Naive thymus-derived CD8-positive, alpha-beta T cell (primary cell): ENCODE measurements around the gene ZNF710. TPM values are rescaled to one million over a fixed set of nuclear protein-coding genes. Genes with fewer than 3 reads are reported as not detected.
A peak's percentile ranks its signal among the peaks of the same experiment; 100 is the strongest.
"Not testable (repeated sequence)": the region's sequence is repeated elsewhere in the genome, so short reads cannot be mapped to it uniquely, and the experiment has no call there.

Experiments used
- ATAC-seq, 2 donors: fragments of 150-1000 bp; cut with Tn5 transposase in 1 of 2; sonication (Bioruptor Pico), chemical (Tn5 transposase) in 1 of 2; 1 replicate in 1 of 2; 2 replicates in 1 of 2; pipeline ENCODE4 v1.10.0; 2021; ENCODE audit warnings: mild to moderate bottlenecking in 2 of 2, moderate library complexity in 2 of 2
- POLR2A ChIA-PET: fragments of 350-600 bp; sonication (Branson Sonifier 250); formaldehyde crosslinking; loops from one replicate; lab custom pipeline; 2021; ENCODE audit warnings: antibody characterized with exemption; lab: Charles Lee
- DNase-seq, 10 donors: peaks; one replicate each; pipeline versions ENCODE4 v3.0.0 to v3.0.0-alpha.2; 2020 to 2022
- H3K27ac Mint-ChIP-seq, 10 donors: one replicate each; pipeline ENCODE4 v1.8.0; 2020 to 2022; ENCODE audit warnings: mild to moderate bottlenecking in 10 of 10, mixed read lengths in 10 of 10, moderate library complexity in 4 of 10, inconsistent platforms in 1 of 10
- H3K27me3 Mint-ChIP-seq, 5 donors: one replicate each; pipeline ENCODE4 v1.8.0; 2021 to 2022; ENCODE audit warnings: mixed read lengths in 5 of 5
- H3K36me3 Mint-ChIP-seq, 3 donors: one replicate each; pipeline ENCODE4 v1.8.0; 2020 to 2022; ENCODE audit warnings: mixed read lengths in 3 of 3, mild to moderate bottlenecking in 2 of 3, inconsistent platforms in 1 of 3
- H3K4me1 Mint-ChIP-seq, 4 donors: one replicate each; pipeline ENCODE4 v1.8.0; 2021 to 2022; ENCODE audit warnings: mixed read lengths in 4 of 4
- H3K4me3 Mint-ChIP-seq, 10 donors: one replicate each; pipeline ENCODE4 v1.8.0; 2020 to 2022; ENCODE audit warnings: mild to moderate bottlenecking in 10 of 10, mixed read lengths in 10 of 10, moderate library complexity in 6 of 10, inconsistent platforms in 1 of 10
- H3K9me3 Mint-ChIP-seq, 9 donors: one replicate each; pipeline ENCODE4 v1.8.0; 2020 to 2022; ENCODE audit warnings: mixed read lengths in 9 of 9, mild to moderate bottlenecking in 3 of 9, inconsistent platforms in 1 of 9, moderate library complexity in 1 of 9
- polyA plus RNA-seq, 3 donors: library from polyadenylated mRNA; unstranded; fragments of 300-500 nt; fragmentation: Illumina TruSeq; gene quantifications; one replicate each; pipeline ENCODE4 v1.2.3, GENCODE V29; 2021
- total RNA-seq, 8 experiments: library from RNA in 2 of 8; stranded (reverse) in 2 of 8; gene quantifications; one replicate each; pipeline ENCODE4 v1.2.3 and lab custom pipeline; 2021 to 2026

Gene ZNF710, protein sequence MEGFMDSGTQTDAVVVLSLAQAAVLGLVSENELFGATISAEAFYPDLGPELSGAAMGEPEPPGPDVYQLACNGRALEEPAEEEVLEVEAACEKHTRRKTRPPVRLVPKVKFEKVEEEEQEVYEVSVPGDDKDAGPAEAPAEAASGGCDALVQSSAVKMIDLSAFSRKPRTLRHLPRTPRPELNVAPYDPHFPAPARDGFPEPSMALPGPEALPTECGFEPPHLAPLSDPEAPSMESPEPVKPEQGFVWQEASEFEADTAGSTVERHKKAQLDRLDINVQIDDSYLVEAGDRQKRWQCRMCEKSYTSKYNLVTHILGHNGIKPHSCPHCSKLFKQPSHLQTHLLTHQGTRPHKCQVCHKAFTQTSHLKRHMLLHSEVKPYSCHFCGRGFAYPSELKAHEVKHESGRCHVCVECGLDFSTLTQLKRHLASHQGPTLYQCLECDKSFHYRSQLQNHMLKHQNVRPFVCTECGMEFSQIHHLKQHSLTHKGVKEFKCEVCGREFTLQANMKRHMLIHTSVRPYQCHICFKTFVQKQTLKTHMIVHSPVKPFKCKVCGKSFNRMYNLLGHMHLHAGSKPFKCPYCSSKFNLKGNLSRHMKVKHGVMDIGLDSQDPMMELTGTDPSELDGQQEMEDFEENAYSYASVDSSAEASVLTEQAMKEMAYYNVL
- total RNA-seq (10 to 100 TPM; 13.8 to 14.5 TPM), polyA plus RNA-seq (1 to 10 TPM in 1 of 3 donors, under 1 TPM in 2; 0.23 to 1.8 (median 0.47) TPM), total RNA-seq (lab: John Stamatoyannopoulos, UW) (6.7 to 12.2 (median 10.6) reads per million in 6 experiments)

DNA sequence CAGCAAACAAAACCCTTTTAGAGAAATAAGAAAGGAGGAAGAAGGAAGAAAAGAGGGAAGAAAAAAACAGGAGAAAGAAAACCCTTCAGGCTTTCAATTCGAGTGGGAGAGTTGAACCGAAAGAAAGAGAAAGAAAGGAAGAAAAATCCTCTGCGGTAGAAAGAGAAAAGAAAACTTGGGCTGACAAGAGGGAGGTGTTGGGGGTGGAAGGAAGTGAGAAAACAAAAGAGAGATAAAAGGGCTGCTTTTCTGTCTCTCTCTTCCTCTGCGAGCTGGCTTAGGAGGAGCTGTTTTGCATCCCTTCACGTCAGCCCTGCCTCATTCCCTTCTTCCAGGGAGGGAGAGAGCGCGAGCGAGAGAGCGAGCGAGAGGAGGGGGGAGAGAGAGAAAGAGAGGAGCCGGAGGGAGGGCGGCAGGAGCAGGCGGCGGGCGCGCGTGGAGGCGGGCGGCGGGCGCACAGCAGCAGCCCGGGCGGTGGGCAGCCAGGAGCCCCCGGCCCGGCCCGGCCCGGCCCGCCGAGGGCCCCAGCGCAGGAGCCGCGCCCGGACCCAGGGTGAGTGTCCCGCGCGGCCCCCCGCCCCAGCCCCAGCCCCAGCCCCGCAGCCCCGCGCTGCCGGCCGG lies at the start of gene ZNF710:
ZNF710 (plus strand) TSS at position 263 of the 621 bp plus-strand sequence. CDS start 65,814 bp downstream, outside the sequence.
- peaks cover 0 to 5% (median 0%) of the 10 kb centered on the region in 3 donors for H3K36me3 Mint-ChIP-seq
- H3K27ac Mint-ChIP-seq, result peak within 1 kb of the TSS; percentile 93 to 99 (median 97)
- ATAC-seq (peak; percentile 51 to 59), DNase-seq (peak in 7 of 10 donors; percentile 11 to 53 (median 33))
- H3K27me3 Mint-ChIP-seq, result peaks cover 0 to 2% (median 0%) of the 10 kb centered on the region in 5 donors
- H3K4me1 Mint-ChIP-seq, result peaks cover 20 to 50% (median 43%) of the 10 kb centered on the region in 4 donors
- H3K9me3 Mint-ChIP-seq, result no peaks in the 10 kb centered on the region
- POLR2A ChIA-PET, result interaction anchor here (1.0 to 4.1 kb wide), 4 partner anchors 12 to 107 kb away, joined by 3 to 29 read pairs (median 6); partner anchors contain the start of gene AP3S2
- peak within 1 kb of the TSS; percentile 93 to 100 (median 97) for H3K4me3 Mint-ChIP-seq

DNA sequence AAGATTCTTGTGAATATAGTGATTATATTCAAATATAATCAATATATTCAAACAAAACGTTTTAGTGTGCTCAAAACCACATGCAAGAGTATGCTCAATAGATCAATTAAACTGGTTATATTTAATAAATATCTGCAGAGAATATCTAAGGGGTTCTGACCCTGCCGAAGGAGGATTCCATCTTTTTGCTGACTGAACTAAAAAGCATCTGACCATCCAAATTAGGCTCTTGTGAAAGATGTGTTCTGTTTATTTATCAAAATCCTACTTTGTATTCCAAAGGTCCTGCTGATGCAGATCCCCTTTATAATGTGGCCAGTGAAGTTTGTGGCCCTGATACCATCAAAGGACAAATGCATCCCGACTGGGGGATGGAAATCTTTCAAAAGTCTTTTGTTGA lies 46.6 kb upstream of the ZNF710 start:
- DNase-seq, result no peak

DNA sequence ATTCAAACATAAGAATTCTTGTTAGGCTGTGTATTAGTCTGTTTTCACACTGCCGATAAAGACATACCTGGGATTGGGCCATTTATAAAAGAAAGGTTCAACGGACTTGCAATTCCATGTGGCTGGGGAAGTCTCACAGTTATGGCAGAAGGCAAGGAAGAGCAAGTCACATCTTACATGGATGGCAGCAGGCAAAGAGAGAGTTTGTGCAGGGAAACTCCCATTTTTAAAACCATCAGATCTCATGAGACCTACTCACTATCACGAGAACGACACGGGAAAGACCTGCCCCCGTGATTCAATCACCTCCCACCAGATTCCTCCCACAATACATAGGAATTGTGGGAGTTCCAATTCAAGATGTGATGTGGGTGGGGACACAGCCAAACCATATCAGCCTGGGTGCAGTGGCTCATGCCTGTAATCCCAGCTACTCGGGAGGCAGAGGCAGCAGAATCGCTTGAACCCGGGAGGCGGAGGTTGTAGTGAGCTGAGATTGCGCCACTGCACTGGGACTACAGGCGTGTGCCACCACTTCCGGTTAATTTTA lies 45.6 kb upstream of the ZNF710 start:
- H3K4me1 Mint-ChIP-seq, POLR2A ChIA-PET, H3K27me3 Mint-ChIP-seq, H3K4me3 Mint-ChIP-seq, H3K36me3 Mint-ChIP-seq, H3K9me3 Mint-ChIP-seq, DNase-seq, H3K27ac Mint-ChIP-seq, ATAC-seq: not testable (repeated sequence)

More for the DNA sequence above, 46.6 kb upstream of the ZNF710 start:
- Mint-ChIP-seq H3K9me3 (peaks cover 0 to 5% (median 2%) of the 10 kb centered on the region in 9 donors), H3K36me3 (no peaks in the 10 kb centered on the region), H3K4me1 (no peaks in the 10 kb centered on the region), H3K27ac (no peak overlapping the region), H3K27me3 (no peaks in the 10 kb centered on the region), H3K4me3 (no peak overlapping the region)
- no peak for ATAC-seq
- POLR2A ChIA-PET, result no interaction called here

DNA sequence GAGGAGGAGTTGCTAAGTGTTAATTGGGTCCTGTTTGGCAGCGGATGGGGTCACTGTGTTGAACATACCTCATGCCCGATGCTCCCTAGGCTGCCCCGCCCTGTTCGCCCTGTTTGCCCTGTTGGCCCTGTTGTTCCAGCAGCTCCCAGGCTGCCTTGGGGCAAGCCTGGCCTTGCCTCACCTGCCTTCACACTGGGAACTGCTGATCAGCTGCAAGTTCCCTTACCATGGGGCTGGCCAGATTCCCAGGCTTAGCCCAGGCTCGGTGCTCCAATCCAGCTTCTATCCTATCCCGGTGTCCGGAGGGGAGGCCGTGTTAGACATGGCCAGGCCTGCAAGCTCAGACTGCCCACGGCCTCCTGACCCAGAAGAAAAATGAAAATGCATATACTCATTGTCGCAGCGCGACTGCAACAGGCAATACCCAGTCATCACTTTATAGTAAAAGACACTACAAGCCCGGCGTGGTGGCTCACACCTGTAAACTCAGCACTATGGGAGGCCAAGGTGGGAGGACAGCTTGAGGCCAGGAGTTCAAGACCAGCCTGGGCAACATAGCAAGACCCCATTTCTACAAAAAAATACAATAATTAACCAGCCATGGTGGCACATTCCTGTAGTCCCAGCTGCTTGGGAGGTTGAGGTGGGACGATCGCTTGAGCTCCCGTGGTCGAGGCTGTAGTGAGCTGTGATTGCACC lies 42.9 kb upstream of the ZNF710 start:
- H3K27ac Mint-ChIP-seq, result peak overlapping the region in 2 of 10 donors; percentile 32 to 34
- POLR2A ChIA-PET, result no interaction called here
- H3K9me3 Mint-ChIP-seq, result peaks cover 0 to 5% (median 2%) of the 10 kb centered on the region in 9 donors
- DNase-seq, result no peak
- ATAC-seq, result no peak
- H3K27me3 Mint-ChIP-seq, result no peaks in the 10 kb centered on the region
- no peak overlapping the region for H3K4me3 Mint-ChIP-seq
- H3K4me1 Mint-ChIP-seq, result no peaks in the 10 kb centered on the region
- no peaks in the 10 kb centered on the region for H3K36me3 Mint-ChIP-seq

DNA sequence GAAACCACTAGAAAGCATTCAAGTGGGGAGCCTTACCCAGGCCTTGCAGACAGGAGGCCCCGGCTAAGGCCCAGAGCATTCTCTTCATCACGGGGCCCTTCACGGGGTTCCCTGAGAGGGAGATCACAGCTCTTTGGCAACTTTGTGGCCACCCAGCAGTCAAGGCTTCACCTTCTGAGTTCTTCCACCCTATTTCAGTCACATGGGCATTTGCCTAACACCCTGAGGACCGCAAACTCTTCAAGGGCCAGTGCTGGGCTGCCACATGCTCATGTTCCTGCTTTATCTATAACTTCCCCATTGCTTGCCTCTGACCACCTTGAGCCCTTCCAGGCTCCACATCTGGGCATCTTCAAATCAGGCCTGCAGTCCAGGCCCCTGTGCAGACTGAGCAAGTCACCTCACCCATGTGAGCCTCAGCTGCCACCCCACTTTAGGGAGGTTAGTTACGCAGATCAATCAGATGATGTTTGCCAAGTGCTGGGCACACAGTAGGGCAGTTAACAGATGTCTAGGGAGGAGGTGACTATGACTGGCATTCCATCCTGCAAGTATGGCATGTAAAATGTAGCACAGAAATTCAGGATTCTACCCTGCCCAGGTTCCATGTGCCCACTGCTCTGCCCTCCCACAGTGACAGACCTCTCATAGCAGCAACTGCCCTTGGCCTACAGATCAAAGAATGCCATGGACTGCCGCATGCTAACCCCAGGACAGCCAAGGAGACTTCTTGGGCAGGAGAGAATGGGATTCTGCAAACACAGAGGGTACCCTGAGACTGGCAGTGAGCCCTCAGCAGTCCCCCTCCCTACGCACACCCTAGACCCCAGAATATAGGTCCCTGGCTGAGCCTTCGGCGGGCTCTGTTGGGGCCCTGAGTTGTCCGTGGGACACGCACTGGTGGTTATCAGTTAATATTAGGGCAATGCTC lies 37.6 kb upstream of the ZNF710 start:
- Mint-ChIP-seq H3K4me3 (no peak overlapping the region), H3K4me1 (peaks cover 0 to 9% (median 4%) of the 10 kb centered on the region in 4 donors), H3K27me3 (peaks cover 0 to 2% (median 0%) of the 10 kb centered on the region in 5 donors), H3K9me3 (no peaks in the 10 kb centered on the region), H3K27ac (no peak overlapping the region), H3K36me3 (no peaks in the 10 kb centered on the region)
- POLR2A ChIA-PET, result no interaction called here
- no peak for DNase-seq
- no peak for ATAC-seq

DNA sequence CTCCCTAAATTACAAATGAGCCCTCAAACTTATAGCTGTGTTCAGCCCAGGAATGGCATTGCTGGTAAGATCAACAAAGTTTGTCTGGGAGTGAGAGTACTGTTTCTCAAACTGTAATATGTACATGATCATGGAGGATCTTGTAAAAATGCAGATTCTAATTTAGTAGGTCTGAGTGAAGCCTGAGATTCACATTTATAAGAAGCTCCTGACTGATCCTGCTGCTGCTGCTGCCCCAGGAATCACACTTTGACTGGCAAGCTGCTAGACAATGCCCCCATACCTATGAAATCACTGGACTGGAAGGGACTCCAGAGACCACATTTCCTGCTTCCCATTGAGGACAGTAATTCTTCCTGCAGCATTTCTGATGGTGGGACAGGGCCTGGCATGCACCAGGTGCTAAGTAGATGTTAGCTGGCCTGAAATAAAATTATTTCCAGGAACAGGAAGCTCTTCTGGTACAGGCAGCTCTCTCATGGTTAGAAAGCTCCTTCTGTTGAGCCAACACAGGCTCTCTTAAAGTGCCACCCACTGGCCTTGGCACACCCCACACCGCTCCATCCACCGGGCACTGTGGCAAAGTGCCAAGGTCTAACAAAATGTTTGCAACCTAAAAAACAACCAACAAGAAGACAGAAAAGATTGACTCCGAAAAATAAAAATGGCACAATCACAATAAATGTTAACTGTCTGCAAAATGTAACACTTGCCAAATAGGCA lies 36.7 kb upstream of the ZNF710 start:
- Mint-ChIP-seq H3K27me3 (peaks cover 0 to 2% (median 0%) of the 10 kb centered on the region in 5 donors), H3K27ac (peak overlapping the region in 1 of 10 donors; percentile 67), H3K9me3 (no peaks in the 10 kb centered on the region), H3K36me3 (no peaks in the 10 kb centered on the region), H3K4me3 (no peak overlapping the region), H3K4me1 (peaks cover 0 to 9% (median 4%) of the 10 kb centered on the region in 4 donors)
- POLR2A ChIA-PET, result no interaction called here
- ATAC-seq (no peak), DNase-seq (no peak)

DNA sequence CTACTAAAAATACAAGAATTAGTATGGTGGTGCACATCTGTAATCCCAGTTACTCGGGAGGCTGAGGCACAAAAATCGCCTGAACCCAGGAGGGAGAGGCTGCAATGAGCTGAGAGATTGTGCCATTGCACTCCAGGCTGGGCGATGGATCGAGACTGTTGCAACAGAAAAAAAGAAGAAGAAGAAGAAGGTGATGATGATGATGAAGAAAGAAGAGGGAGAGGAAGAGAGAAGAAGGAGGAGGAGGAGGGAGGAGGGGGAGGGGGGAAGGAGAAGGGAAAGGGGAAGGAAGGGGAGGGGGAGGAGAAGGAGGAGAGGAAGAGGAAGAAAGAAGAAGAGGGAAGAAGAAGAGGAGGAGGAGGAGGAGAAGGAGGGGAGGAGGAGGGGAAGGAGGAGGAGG lies 33.2 kb upstream of the ZNF710 start:
- DNase-seq, result no peak
- ATAC-seq, result no peak
- Mint-ChIP-seq H3K27ac (no peak overlapping the region), H3K27me3 (peaks cover 0 to 2% (median 0%) of the 10 kb centered on the region in 5 donors), H3K9me3 (no peaks in the 10 kb centered on the region), H3K36me3 (no peaks in the 10 kb centered on the region), H3K4me3 (no peak overlapping the region), H3K4me1 (peaks cover 0 to 16% (median 4%) of the 10 kb centered on the region in 4 donors)
- POLR2A ChIA-PET, result no interaction called here

DNA sequence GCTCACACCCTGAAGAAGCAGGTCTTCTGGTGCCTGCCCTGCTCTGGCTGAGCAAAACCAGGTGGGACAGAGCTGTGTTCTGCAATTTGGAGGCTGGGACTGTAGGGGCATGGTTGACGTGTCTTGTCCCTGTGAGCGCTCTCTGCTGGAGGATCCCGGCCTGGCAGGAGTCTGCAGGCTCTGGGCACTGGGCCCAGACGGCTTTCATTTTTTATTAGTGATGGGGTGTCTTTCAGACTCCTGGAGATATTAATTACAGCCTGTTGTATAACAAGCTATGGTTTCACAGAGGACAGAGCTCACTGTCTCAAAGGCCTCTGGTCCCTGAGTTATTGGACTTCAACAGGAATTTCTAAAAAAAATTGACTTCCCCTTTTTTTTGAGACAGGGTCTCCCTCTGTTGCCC lies 29.5 kb upstream of the ZNF710 start:
- Mint-ChIP-seq H3K27ac (peak overlapping the region in 1 of 10 donors; percentile 29), H3K9me3 (peaks cover 0 to 2% (median 0%) of the 10 kb centered on the region in 9 donors), H3K4me1 (peaks cover 0 to 26% (median 0%) of the 10 kb centered on the region in 4 donors), H3K27me3 (peaks cover 0 to 2% (median 0%) of the 10 kb centered on the region in 5 donors), H3K36me3 (no peaks in the 10 kb centered on the region), H3K4me3 (no peak overlapping the region)
- POLR2A ChIA-PET, result no interaction called here
- peak; percentile 65 to 77 for ATAC-seq
- peak in 7 of 10 donors; percentile 1 to 39 (median 6) for DNase-seq

DNA sequence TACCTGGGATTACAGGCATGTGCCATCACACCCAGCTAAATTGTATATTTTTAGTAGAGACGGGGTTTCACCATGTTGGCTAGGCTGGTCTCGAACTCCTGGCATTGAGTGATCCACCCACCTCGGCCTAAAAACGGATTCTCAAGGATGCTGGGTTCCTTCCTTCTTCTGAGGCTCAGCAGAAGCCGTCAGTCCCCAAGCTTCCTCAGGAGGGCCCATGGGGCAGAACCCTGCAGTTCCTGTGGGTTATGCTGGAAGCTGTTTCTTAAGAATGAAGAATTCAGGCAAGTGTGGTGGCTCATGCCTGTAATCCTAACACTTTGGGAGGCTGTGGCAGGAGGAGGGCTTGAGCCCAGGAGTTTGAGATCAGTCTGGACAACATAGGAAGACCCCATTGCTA lies 29.0 kb upstream of the ZNF710 start:
- H3K27me3 Mint-ChIP-seq, result peaks cover 0 to 2% (median 0%) of the 10 kb centered on the region in 5 donors
- no peak overlapping the region for H3K4me3 Mint-ChIP-seq
- POLR2A ChIA-PET, result no interaction called here
- H3K36me3 Mint-ChIP-seq, result no peaks in the 10 kb centered on the region
- ATAC-seq, result no peak
- peaks cover 0 to 5% (median 0%) of the 10 kb centered on the region in 9 donors for H3K9me3 Mint-ChIP-seq
- H3K27ac Mint-ChIP-seq, result no peak overlapping the region
- DNase-seq, result no peak
- H3K4me1 Mint-ChIP-seq, result peaks cover 0 to 26% (median 0%) of the 10 kb centered on the region in 4 donors

DNA sequence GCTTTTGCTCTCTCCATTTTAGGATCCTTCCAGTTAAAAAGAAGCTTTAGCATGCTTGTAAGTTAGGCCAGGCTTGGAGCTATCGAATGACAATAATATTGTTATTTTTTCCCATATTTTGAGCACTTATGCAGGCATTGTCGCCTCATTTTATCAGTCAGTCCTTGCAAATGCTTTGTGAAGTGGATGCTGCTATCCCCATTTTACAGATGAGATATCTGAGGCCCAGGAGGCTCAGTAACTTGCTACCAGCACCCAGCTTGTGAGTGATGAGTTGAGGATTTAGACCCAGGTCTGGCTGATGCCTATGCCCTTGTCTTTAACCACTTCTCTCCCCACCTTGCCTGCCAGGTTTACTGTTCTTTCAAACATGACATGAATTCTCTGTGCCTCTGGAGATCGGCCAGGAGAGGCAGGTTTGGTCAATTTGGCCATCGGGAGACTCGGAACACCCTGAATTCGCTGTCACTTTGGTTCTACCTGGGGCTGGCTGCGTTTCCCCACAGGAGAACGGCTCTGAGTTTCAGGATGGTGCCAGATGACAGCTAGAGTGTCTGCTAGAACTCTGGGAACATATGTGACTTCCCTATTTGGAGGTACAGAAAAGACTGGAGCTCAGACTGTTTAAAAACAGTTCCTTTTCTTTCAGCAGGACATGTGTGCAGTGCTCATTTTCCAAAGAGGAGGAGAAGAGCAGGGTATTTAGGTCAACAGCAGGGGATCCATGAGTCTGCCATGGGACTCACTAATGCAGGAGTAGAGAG lies 25.5 kb upstream of the ZNF710 start:
- POLR2A ChIA-PET, result no interaction called here
- Mint-ChIP-seq H3K27me3 (peaks cover 0 to 2% (median 0%) of the 10 kb centered on the region in 5 donors), H3K27ac (no peak overlapping the region)

More for the DNA sequence above, 25.5 kb upstream of the ZNF710 start:
- peaks cover 0 to 6% (median 0%) of the 10 kb centered on the region in 9 donors for H3K9me3 Mint-ChIP-seq
- DNase-seq, result no peak
- H3K36me3 Mint-ChIP-seq, result no peaks in the 10 kb centered on the region
- peaks cover 0 to 26% (median 0%) of the 10 kb centered on the region in 4 donors for H3K4me1 Mint-ChIP-seq
- ATAC-seq, result no peak
- no peak overlapping the region for H3K4me3 Mint-ChIP-seq
